ENCODE data around the gene UGT1A8.
"Not testable (repeated sequence)": the region's sequence is repeated elsewhere in the genome, so short reads cannot be mapped to it uniquely, and the experiment has no call there.

Gene UGT1A8

DNA sequence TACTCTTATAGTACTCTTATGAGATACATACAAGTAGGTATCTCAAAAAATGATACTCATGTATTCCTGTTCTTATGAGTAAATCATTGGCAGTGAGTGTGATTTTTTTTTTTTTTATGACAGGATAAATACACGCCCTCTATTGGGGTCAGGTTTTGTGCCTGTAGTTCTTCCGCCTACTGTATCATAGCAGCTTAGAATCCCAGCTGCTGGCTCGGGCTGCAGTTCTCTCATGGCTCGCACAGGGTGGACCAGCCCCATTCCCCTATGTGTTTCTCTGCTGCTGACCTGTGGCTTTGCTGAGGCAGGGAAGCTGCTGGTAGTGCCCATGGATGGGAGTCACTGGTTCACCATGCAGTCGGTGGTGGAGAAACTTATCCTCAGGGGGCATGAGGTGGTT, at the start of gene UGT1A8:
UGT1A8 (plus strand) TSS at position 158 of the 400 bp plus-strand sequence; CDS start at position 233, 75 bp downstream.
- DNase-seq = not testable (repeated sequence)

DNA sequence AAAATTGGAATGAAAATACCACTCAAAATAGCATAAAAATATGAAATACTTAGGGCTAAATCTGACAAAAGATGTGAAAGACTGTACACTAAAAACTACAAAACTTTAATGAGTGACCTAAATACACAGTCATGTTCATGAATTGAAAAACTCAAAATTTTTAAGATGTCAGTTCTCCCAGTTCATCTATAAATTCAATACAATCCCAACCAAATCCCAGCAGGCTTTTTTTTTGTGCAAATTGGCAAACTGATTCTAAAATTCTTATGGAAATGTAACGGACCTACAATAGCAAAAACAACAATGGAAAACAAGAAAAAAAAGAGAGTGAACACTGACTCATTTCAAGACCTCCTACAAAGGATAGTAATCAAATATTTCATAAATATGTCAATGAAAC, 46.4 kb upstream of the UGT1A8 start:
- DNase-seq = no peak

DNA sequence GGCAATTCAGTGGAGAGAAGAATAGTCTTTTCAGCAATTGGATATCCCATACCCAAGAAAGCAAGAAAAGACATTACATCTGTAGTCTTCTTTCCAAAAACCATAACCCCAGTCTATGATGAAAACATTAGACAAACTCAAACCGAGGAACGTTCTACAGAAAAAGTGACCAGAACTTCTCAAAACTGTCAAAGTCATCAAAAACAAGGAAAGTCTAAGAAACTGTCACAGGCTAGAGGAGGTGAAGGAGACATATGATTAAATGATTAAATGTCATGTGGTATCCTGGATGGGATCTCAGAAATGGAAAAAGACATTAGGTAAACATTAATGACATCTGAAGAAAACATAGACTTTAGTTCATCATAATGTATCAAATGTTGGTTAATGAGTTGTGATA, 46.0 kb upstream of the UGT1A8 start:
- DNase-seq = no peak

DNA sequence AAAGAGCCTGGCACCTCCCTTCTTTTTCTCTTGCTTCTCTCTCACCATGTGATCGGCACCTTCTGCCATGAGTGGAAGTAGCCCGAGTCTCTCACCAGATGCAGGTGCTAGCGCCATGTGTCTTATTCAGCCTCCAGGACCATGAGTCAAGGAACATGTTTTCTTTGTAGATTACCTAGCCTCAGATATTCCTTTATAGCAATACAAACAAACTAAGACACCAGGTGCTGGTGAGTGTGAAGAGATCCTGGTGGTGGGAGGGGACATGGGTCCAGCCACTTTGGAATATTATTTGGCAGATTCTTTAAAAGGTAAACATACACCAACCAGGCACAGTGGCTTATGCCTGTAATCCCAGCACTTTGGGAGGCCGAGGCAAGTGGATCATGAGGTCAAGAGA, 45.0 kb upstream of the UGT1A8 start:
- no peak for DNase-seq

DNA sequence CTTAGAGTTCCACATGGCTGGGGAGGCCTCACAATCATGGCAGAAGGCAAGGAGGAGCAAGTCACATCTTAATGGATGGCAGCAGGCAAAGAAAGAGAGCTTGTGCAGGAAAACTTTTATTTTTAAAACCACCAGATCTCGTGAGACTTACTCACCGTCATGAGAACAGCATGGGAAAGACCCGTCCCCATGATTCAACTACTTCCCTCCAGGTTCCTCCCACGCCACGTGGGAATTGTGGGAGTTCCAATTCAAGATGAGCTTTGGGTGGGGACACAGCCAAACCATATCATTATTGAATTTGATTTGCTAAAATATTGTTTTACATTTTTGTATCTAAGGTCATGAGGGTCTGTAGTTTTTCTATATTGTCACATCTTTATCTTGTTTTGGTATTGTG, 40.1 kb upstream of the UGT1A8 start:
- DNase-seq = not testable (repeated sequence)

DNA sequence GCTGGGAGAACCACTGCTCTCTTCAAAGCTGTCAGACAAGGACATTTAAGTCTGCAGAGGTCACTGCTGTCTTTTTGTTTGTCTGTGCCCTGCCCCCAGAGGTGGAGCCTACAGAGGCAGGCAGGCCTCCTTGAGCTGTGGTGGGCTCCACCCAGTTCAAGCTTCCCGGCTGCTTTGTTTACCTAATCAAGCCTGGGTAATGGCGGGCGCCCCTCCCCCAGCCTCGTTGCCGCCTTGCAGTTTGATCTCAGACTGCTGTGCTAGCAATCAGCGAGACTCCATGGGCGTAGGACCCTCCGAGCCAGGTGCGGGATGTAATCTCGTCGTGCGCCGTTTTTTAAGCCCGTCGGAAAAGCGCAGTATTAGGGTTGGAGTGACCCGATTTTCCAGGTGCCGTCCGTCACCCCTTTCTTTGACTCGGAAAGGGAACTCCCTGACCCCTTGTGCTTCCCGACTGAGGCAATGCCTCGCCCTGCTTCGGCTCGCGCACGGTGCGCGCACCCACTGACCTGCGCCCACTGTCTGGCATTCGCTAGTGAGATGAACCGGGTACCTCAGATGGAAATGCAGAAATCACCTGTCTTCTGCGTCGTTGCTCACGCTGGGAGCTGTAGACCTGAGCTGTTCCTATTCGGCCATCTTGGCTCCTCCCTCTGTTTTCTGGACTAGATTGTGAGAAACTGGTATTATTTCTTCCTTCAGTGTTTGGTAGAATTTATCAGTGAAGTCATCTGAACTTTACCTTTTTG, 34.0 kb upstream of the UGT1A8 start:
- not testable (repeated sequence) for DNase-seq

DNA sequence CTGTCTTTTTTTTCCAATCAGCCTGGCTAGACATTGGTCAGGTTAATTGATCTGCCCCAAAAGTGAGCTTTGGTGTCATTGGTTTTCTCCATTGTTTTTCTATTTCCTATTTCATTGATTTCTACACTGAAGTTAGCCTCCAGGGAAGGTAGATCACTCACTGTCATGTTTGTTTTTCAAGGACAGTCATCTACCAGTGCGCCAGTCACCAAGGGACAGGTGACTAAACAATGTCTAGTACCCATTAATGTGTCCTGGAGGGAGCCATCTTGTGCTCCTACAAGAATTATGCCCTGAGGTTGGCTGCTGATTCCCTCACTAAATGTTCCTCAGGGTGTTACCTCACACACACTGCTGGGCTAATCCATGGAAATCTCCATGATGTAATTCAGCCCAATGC, 33.2 kb upstream of the UGT1A8 start:
- no peak for DNase-seq

DNA sequence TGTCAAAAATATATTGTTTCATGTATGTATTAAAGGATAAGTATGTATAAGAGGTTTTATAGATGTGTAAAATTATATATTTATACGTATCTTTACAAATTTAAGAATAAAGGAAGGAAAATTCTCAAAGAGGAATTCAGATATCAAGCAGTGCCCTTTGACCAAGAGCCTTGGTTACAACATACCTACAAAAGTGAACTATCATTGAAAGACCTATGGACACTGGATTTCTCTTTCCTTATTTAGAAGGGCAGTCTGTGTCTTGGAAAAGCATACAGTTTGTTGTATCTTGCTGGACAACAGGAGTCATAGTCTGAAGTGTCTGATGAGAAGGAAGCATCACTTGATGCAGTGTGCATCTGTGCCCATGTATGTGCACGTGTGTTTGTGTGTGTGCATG, 29.0 kb upstream of the UGT1A8 start:
- DNase-seq = no peak

DNA sequence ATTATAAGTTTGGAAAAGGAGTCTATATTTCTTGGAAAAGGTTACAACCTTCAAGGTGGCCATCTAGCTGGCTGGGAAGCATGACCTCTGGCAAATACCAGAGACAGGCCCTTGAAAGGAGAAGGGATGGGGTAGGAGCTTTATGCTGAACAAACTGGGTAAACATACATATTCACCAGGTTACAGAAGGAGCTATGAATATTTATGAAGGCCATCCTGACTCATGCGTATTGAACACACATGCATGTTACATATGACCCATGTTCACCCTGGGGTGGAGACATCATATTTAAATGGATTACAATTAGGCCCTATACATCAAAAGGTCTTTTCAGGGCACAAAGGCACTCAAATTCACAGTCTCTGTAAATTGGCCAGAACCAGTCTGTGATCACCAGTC, 24.7 kb upstream of the UGT1A8 start:
- DNase-seq = not testable (repeated sequence)

DNA sequence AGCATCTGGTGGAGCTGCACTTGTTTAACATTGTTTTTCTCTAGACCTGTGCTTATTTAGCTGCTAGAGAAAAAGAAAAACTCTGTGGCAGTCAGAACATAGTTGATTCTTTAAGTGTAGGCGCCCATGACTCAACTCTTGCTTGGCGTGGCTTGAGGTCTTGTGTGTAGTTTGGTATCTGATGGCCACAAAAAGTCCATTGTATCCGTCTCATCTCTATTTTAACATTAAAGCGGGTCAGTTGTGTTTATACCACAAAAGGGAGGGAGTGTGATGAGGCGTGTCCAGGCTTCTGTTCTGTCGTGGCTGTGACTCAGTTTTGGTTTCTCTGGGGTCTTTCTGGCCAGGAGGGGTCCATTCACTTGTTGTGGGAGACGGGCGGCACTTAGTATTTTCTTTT, 24.2 kb upstream of the UGT1A8 start:
- no peak for DNase-seq

DNA sequence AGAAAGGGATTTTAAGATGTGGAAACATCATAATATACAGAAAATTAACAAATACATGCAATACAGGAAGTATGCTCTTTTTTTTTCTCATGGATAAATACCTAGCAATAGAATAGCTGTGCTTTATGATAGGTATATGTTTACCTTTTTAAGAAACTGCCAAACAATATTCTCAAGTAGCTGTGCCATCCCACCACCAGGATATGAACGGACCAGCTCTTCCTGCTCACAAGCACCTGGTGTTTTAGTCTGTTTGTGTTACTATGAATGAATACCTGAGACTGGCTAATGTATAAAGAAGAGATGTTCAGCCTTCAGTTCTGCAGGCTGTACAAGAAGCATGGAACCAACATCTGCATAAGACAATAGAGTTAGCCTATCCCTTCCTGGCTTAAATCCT, 19.9 kb upstream of the UGT1A8 start:
- no peak for DNase-seq

DNA sequence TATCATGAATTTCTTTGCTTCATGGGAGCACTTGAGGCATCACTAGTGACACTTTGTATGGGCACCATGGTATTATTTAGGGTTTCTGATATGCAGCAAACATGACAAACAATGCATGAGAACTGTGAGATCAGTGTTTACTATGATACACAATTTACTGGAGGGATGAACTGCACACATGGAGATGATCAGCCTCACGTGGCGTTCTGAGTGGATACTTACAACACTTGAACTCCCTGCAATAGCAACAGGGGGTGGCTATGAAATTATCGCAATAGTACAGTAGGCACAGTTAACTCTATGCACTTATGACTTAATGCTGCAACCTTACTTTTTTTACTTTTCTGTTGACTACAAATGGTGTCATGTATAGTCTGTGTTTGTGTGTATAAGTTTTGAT, 18.5 kb upstream of the UGT1A8 start:
- no peak for DNase-seq

DNA sequence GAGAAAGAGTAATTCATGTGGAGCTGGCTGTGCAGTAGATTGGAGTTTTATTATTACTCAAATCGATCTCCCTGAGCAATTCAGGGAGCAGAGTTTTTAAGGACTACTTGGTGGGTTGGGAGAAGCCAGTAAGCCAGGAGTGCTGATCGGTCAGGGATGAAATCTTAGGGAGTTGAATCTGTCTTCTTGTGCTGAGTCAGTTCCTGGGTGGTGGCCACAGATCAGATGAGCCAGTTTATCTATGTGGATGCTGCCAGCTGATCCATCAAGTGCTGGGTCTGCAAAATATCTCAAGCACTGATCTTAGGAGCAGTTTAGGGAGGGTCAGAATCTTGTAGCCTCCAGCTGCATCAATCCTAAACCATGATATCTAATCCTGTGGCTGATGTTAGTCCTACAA, 17.0 kb upstream of the UGT1A8 start:
- no peak for DNase-seq

DNA sequence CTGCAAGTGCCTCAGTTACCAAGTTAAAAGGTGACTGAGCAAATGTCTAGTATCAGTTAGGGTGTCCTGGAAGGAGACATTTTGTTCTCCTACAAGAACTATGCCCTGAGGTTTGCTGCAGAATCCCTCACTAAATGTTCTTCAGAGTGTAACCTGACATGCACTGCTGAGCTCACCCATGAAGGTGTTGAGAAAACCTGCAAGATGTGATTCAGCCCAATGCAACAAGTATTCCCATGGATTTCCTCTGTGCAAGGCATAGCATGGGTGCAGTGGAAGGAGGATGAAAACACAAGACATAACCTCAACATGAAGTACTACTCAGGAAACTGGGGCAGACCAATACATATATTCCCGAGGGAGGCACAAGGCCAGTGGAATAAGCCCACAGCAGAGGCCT, 15.4 kb upstream of the UGT1A8 start:
- DNase-seq = no peak

DNA sequence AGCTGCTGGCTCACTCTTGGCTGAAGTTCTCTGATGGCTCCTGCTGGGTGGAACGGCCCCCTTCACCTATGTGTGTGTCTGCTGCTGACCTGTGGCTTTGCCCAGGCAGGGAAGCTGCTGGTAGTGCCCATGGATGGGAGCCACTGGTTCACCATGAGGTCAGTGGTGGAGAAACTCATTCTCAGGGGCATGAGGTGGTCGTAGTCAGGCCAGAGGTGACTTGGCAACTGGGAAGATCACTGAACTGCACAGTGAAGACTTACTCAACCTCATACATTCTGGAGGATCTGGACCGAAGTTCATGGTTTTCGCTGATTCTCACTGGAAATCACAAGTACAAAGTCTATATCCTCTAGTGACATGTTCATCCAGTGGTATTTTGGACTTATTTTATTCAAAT, 13.9 kb upstream of the UGT1A8 start:
- DNase-seq = no peak

DNA sequence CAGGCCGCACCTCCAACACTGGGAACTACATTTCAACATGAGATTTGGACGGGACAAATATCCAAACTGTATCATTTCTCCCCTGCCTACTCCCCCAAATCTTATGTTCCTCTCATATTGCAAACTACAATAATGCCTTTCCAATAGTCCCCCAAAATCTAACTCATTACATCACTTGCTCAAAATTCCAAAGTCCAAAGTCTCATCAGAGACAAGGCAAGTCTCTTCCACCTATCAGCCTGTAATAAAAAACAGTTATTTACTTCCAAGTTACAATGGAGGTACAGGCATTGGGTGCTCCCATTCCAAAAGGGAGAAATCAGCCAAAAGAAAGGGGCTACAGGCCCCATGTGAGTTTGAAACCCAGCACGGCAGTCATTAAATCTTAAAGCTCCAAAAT, 12.6 kb upstream of the UGT1A8 start:
- no peak for DNase-seq

DNA sequence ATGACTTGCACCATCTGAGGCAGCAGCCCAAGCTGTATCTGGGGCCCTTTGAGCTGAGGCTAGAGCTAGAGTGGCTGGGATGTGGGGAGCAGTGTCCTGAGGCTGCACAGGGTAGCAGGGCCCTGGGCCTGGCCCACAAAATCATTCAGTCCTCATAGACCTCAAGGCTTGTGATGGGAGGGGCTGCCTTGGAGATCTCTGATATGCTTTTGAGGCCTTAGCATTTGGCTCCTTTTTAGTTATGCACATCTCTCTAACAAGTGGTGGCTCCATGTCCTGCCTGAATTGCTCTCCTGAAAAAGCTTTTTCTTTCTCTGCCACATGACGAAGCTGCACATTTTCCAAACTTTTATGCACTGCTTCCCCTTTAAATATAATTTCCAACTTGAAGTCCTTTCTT, 11.8 kb upstream of the UGT1A8 start:
- no peak for DNase-seq

DNA sequence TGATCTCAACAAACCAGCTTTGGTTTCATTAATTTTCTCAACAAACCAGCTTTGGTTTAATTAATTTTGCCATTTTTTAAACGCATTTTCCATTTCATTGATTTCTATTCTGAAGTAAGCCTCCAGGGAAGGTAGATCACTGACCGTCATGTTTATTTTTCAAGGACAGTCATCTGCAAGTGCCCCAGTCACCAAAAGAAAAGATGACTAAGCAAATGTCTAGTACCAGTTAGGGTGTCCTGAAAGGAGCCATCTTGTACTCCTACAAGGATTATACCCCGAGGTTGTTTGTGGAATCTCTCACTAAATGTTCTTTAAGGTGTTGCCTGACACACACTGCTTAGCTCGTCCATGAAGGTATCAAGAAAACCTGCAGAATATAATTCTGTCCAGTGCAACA, 6.1 kb upstream of the UGT1A8 start:
- DNase-seq = no peak

DNA sequence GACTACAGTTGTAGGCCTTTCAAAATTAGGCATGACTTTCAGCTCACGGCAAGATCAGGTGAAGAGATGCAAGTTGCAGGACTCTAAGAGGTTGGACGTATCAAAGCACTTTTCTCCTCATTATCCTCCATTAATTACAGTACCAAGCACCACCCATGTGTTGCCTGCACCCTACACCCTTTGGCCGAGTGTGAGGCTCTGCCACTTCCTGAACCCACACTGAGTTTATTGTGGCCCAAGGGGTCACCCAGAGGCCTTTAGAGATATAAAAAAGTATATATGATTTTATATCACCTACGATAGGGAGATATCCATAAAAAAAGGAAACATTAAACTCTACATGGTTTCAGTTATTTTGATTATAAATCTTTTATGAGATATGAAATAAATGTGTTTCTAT, 2.8 kb downstream of the UGT1A8 start:
- no peak for DNase-seq

DNA sequence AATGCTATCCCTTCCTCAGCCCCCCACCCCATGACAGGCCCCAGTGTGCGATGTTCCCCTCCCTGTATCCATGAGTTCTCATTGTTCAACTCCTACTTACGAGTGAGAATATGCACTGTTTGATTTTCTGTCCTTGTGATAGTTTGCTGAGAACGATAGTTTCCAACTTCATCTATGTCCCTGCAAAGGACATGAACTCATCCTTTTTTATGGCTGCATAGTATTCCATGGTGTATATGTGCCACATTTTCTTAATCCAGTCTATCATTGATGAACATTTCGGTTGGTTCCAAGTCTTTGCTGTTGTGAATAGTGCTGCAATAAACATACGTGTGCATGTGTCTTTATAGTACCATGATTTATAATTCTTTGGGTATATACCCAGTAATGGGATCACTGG, 4.4 kb downstream of the UGT1A8 start:
- not testable (repeated sequence) for DNase-seq

DNA sequence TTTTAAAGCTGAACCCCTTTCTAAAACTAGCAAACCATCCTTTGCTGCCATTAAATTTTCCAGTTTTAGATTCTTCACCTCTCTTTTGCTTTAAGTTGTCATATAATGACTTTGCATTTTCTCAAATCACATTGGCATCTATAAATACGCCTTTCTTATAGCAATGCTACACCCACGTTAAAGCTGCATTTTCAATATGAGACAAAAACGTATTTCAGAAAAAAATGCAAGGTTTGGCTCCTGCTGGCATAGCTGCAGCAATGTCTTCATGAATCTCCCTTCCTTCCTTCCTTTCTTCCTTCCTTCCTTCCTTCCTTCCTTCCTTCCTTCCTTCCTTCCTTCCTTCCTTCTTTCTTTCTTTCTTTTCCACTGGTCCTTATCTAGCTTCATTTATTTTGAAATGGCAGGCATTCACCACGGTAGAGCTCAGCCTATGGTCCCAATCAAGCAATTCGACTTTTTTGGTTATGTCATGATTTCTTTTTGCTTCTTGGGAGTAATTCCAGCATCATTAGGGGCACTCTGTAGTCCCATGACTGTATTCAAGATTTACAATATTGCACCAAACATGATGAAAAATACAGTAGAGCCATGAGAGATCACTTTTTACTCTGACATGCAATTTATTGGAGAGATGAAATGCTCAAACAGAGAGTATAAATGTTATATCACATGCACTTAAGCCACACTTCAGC, 10.0 kb downstream of the UGT1A8 start:
- no peak for DNase-seq

DNA sequence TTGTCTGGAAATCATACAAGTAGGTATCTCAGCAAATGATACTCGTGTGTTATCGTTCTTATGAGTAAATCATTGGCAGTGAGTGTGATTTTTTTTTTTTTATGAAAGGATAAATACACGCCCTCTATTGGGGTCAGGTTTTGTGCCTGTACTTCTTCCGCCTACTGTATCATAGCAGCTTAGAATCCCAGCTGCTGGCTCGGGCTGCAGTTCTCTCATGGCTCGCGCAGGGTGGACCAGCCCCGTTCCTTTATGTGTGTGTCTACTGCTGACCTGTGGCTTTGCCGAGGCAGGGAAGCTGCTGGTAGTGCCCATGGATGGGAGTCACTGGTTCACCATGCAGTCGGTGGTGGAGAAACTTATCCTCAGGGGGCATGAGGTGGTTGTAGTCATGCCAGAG, 18.9 kb downstream of the UGT1A8 start, which contains the start of gene UGT1A10:
UGT1A10 (plus strand) TSS at position 143 of the 400 bp plus-strand sequence; CDS start at position 218, 75 bp downstream.
- not testable (repeated sequence) for DNase-seq

DNA sequence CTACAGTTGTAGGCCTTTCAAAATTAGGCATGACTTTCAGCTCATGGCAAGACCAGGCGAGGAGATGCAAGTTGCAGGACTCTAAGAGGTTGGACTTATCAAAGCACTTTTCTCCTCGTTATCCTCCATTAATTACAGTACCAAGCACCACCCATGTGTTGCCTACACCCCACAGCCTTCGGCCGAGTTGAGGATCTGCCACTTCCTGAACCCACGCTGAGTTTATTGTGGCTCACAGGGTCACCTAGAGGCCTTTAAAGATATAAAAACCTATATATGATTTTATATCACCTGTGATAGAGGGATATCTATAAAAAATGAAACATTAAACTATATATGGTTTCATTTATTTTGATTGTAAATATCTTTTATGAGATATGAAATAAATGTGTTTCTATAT, 21.4 kb downstream of the UGT1A8 start:
- DNase-seq = no peak

DNA sequence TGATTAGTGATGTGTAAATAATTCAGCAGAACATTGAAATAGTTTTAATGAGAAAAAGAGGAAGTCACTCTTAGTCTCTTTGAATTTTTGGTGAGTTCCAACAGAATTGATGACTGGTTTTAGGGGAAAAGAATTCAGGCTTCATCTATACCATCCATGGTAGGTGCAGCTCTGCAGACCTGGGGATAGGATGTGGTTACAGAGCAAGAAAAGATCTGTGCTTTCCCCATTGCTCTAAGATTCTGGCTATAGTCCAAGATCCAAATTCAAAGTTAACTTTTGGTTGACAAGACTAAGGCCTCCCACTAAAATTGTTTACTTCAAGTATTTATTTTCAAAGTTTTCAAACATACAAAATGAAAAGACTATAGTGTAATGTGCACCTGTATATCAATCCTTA, 22.4 kb downstream of the UGT1A8 start:
- no peak for DNase-seq

DNA sequence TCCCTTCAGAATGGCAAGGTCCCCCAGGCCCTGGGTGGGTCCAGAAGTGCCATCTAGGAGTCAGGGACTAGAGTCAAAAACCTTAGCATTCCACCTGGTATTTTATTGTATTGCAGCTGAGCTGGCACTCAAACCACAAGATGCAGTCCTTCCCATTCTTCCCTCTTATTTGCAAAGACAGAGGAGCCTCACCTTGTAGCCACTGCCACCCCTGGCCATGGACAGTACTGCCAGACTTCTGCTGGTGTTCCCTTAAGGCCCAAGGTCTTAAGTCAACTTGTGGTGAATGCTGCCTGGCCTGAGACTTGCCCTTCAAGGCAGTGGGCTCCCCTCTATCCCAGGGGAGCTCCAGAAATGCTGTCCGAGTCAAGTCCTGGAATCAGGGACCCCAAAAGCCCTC, 25.7 kb downstream of the UGT1A8 start:
- DNase-seq = no peak
